DMS 273 (cell line): ENCODE results near the gene PTGS1.
"Not testable (repeated sequence)": the region's sequence is repeated elsewhere in the genome, so short reads cannot be mapped to it uniquely, and the experiment has no call there.

Experiments
- DNase-seq: peaks from one replicate; lab custom pipeline; 2025; ENCODE audit not compliant: unreplicated experiment; lab: John Stamatoyannopoulos, UW

The PTGS1 gene

DNA sequence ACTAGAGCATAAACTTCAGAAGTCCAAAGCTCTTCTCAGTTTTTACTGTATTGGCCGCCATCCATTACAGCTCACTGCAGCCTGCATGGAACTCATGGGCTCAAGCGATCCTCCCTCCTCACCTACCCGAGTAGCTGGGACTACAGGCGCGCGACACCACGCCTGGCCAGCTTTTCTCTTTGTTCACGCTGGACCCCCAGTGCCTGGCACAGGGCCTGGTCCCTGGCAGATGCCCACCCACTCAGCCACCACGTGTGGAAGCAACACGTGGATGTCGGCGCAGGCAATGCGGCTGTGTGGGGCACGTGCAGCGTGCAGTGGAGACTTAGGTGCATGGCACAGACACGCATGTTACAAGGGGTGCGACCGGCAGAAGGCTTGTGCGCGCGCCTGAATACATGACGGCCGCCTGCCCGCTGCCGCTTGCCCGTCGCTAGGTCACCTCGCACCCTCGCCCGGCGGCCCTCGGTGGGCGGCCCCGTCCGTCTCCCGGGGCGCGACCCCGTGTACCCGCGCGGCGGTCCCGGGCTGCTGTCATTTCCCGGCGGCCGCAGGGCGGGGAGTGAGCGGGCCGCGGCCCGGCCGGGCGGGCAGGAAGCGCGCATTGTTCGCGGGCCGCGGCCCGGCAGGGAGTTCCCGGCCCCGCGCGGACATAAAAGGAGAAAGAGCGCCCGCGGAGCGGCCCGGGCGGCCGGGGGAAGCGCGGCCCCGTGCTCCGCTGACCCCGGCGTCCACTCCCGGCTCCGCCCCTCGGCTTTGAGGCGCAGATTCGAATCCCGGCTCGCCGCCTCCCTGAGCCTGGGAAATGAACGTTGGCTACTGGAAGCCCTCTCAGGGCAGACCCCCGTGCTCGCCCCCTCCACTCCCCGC, 24.1 kb upstream of the PTGS1 start:
- peak; percentile 61 for DNase-seq

DNA sequence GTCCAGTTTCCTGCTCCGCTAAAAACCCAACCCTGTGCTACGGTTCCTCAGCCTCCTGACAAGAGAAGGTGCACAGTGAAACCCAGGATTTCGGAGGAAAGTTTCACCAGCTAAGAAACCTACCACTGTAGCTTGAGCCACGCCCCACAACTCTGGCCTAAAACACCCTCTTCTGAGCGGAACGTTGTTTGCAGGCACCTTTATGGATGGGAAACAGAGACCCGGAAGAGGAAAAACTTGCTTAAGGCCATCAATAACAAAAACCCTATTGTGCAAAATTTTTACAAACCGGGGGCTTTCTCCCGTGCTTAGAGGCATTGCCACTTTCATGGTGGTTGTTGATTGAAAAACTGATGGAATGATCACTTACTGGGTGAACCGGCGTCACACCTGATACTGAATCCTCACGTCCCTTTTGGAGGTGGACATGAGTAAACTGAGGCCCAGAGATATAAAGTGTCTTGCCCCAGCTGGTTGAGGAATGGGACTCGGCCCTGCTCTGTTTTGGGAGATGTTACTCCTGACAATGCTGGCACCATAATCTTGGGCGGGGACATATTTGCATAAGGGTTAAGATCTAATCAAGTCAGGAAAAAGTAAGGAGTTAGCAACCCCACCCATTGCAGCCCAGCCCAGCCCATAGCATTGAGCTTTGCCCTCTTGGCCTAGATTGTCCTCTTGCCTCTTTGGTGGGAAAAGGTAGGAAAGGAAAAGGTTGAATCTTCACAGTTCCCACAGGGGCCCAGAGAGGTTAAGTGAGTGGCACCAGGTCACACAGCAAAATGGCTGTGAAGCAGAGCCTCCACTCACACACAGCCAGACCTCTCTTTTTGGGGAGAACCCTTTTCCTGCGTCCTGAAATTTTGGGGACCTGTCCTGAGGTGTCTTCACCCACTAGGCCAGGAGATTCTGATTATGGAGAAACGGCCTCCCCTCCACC, 23.2 kb upstream of the PTGS1 start:
- DNase-seq, result peak; percentile 46

- peak; percentile 13 for DNase-seq
These were observed 22.5 kb upstream of the PTGS1 start for GRCh38 chr9:122348288-122348777.

DNA sequence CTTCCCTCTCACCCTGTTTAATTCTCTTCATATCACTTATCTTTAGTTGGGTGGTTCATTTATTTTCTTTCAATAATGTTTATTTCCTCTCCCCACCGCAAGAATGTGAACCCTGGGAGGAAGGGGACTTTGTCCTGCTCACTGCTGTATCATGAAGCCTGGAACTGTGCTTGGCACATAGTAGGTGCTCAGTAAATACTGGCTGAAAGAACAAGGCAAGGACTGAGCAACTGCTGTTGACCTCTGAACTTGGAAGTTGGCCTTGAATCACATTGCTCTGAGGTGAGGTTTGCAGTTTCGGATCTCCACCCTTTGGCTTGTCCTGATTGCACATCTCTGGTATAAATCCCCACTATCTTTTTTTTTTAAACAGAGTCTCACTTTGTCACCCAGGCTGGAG, 22.0 kb upstream of the PTGS1 start:
- DNase-seq, result no peak

DNA sequence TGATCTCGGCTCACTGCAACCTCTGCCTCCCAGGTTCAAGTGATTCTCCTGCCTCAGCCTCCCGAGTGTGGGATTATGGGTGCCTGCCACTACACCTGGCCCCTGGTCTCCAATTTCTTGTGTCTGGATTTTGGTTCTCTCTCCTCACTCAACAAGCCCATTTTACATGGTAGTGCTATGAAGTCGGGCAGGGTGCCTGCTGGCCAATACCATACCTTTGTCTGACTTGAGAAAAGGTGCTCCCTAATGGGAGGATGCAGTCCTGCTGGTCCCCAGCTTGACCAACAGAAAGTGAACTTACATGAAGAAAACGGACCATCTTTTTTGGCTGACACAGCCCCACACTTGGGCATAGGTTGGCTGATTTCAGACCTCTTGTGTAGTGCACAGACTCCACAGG, 21.6 kb upstream of the PTGS1 start:
- no peak for DNase-seq

- peak; percentile 84 for DNase-seq
These were observed 20.1 kb upstream of the PTGS1 start for GRCh38 chr9:122350577-122351355.

DNA sequence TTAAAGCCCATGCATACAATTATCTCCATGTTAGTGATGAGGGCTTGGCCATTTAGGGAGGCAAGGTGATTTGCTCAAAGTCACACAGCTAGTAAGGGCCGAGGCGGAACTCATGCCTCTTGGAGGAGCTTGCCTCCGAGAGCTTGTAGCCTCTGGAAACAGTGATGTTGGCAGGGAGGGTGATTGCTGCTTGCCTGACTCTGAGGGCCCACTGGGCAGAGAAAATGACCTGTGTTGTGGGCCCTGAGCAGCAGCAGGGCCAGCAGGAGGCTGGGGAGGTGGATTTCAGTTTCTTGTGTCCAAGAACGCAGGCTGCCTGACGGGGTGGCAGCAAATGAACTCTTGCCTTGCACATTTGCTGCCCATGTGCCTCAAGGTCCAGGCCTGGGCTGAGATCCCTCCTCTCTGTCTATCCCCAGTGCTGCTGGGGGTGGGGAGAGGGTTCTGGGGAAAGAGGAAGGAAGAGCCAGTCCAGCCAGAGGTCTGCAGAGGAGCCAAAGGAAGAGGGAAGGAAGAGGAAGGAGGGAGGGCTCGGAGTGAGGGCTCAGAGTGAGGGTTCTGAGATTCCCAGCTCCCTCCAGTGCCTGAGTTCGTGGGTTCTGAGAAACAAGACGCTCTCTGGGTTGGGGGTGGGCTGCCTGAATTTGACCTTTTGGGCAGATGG, 16.2 kb upstream of the PTGS1 start:
- no peak for DNase-seq

GRCh38 chr9:122355336-122355875, 15.4 kb upstream of the PTGS1 start:
- DNase-seq, result no peak

DNA sequence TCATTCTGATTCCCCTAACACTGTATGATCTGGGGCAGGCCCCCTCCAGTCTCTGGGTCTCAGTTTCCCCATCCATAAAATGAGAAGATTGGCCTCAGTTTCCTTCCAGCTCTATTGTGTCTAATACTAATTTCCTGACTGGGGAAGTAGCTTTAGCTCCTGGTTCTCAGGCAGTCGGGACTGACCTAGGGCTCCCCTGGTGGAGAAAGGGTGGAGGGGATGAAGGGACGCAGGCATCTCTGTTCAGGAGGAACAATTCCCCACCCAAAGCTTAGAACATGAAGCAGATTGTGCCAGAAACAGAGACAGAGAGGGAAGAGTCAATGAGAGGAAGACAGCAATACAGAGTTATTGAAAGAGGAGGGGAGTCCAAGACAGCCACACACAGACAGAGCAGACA, 14.2 kb upstream of the PTGS1 start:
- peak; percentile 37 for DNase-seq

DNA sequence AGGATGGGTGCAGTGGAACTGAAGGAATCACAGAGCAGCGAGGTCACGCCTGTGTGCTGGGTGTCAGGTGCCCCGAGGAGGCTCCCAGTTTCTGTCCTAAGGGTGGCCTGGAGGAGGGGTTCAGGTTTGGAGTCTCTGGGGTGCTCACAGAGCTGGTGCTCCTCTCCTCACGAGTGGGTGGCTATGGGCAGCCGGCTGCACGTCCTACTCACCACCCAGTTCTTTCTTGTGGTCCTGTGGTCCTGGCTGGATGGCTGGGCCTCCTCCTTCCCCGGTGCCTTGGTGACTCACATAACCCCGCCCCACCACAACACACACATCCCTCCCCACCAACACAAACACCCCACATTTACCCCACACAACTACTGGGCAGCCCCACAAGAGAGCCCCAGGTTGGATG, 9.9 kb upstream of the PTGS1 start:
- DNase-seq, result no peak

GRCh38 chr9:122363131-122363530, 7.7 kb upstream of the PTGS1 start:
- DNase-seq, result not testable (repeated sequence)

- DNase-seq, result no peak
These were observed 6.6 kb upstream of the PTGS1 start for GRCh38 chr9:122364117-122364782.

- no peak for DNase-seq
These were observed 6.1 kb upstream of the PTGS1 start for GRCh38 chr9:122364783-122365150.

DNA sequence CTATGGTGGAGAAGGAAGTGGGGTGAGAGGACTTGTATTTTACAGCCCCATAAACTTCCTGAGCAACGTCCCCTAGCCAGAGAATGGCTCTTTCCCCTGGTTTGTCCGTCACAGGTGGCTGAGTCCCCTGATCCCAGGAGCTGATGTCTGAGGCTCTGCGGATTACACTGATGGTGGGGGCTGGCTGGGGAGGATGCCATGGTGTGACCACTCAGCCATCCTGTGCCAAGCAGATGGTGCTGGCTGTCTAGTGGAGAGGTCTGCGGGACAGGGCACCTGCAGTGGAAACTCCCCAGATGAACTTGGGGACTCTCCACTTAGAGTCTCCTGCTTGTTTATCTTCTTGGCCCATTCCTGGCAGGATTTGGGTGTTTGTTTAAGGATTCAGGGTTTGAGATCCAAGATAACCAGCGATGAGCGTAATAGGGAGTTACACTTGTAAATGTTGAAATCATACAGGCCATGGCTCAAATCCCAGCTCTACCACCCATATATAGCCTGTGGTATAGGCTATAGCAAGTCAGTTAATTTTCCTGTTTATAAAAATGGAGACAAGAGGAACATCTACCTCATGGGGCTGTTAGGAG, 4.7 kb upstream of the PTGS1 start:
- no peak for DNase-seq

- no peak for DNase-seq
These were observed 3.8 kb upstream of the PTGS1 start for GRCh38 chr9:122367065-122367464.

- DNase-seq, result no peak
These were observed 2.9 kb upstream of the PTGS1 start for GRCh38 chr9:122367774-122368460.

- no peak for DNase-seq
These were observed 2.2 kb upstream of the PTGS1 start for GRCh38 chr9:122368642-122369041.

DNA sequence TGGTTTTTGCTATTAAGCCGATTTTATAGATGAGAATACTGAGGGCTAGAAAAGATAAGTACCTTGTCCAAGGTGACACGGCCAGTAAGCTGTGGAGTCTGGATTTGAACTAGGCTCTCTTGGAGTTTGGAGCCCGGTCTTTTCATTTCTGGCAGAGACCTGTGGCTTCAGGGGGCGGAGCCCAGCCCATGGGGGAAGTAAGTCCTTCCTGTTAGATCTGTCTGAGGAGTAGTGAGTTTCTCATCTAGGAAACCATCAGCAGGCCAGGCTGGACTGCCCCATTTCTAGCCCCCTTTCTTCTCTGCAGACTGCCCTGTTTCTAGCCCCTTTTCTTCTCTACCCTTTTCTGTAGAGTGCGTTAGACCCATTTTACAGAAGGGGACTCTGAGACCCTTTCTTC, 521 bp upstream of the PTGS1 start:
- DNase-seq, result no peak

- no peak for DNase-seq
These were observed 1.0 kb downstream of the PTGS1 start for GRCh38 chr9:122371846-122372245.
